HG02885 (cell line): ENCODE measurements around the gene CIDEA.
"Not testable (repeated sequence)": the region's sequence is repeated elsewhere in the genome, so short reads cannot be mapped to it uniquely, and the experiment has no call there.

Source experiments
- ATAC-seq: cut with Tn5 transposase; IDR thresholded peaks from one replicate; pipeline ENCODE4 v1.9.1; 2021; ENCODE audit warnings: mild to moderate bottlenecking; ENCODE audit not compliant: unreplicated experiment, poor library complexity

The CIDEA gene

GRCh38 chr18:12254136-12254819, at the start of gene CIDEA:
TSS of gene CIDEA (plus strand) at chr18:12254361. CDS start at chr18:12254384, 23 bp downstream.
- no peak for ATAC-seq

- not testable (repeated sequence) for ATAC-seq
Measured at GRCh38 chr18:12208296-12209153, 45.6 kb upstream of the CIDEA start.

GRCh38 chr18:12212308-12212707, 41.9 kb upstream of the CIDEA start:
- ATAC-seq, result not testable (repeated sequence)

- not testable (repeated sequence) for ATAC-seq
Measured at GRCh38 chr18:12214296-12215005, 39.7 kb upstream of the CIDEA start.

GRCh38 chr18:12216471-12216870, 37.7 kb upstream of the CIDEA start:
- not testable (repeated sequence) for ATAC-seq

GRCh38 chr18:12218603-12219002, 35.6 kb upstream of the CIDEA start:
- not testable (repeated sequence) for ATAC-seq

GRCh38 chr18:12222041-12222440, 32.1 kb upstream of the CIDEA start:
- not testable (repeated sequence) for ATAC-seq

GRCh38 chr18:12223326-12223725, 30.8 kb upstream of the CIDEA start:
- ATAC-seq, result not testable (repeated sequence)

- not testable (repeated sequence) for ATAC-seq
Measured at GRCh38 chr18:12226807-12227206, 27.4 kb upstream of the CIDEA start.

GRCh38 chr18:12227399-12228186, 26.6 kb upstream of the CIDEA start:
- ATAC-seq, result peak; percentile 69

GRCh38 chr18:12228308-12228707, 25.9 kb upstream of the CIDEA start:
- ATAC-seq, result peak; percentile 74

- ATAC-seq, result not testable (repeated sequence)
Measured at GRCh38 chr18:12230561-12230960, 23.6 kb upstream of the CIDEA start.

- no peak for ATAC-seq
Measured at GRCh38 chr18:12231040-12231882, 22.9 kb upstream of the CIDEA start.

- ATAC-seq, result no peak
Measured at GRCh38 chr18:12231986-12232385, 22.2 kb upstream of the CIDEA start.

GRCh38 chr18:12233378-12233777, 20.8 kb upstream of the CIDEA start:
- ATAC-seq, result no peak

GRCh38 chr18:12234451-12235190, 19.5 kb upstream of the CIDEA start:
- no peak for ATAC-seq

GRCh38 chr18:12236141-12236540, 18.0 kb upstream of the CIDEA start:
- no peak for ATAC-seq
